HEK293 (cell line): ENCODE measurements around the gene SUSD6.

Source experiments
- FEZF1 ChIP-seq: fragments of 450-650 bp; formaldehyde crosslinking; IDR thresholded peaks from 2 replicates; pipeline ENCODE4 v1.5.1; 2016; ENCODE audit warnings: missing biosample characterization, missing genetic modification characterization
- KLF10 ChIP-seq: fragments of 450-650 bp; IDR thresholded peaks from 2 replicates; pipeline ENCODE4 v1.5.1; 2018; ENCODE audit warnings: missing biosample characterization, mild to moderate bottlenecking, missing genetic modification characterization
- KLF7 ChIP-seq: fragments of 450-650 bp; formaldehyde crosslinking; IDR thresholded peaks from 2 replicates; pipeline ENCODE4 v1.5.1; 2016; ENCODE audit warnings: missing biosample characterization, missing genetic modification characterization, borderline replicate concordance
- PATZ1 ChIP-seq: fragments of 450-650 bp; formaldehyde crosslinking; IDR thresholded peaks from 2 replicates; pipeline ENCODE4 v1.5.1; 2016; ENCODE audit warnings: missing biosample characterization, missing genetic modification characterization
- PRDM4 ChIP-seq: fragments of 450-650 bp; formaldehyde crosslinking; IDR thresholded peaks from 2 replicates; pipeline ENCODE4 v1.5.1; 2017; ENCODE audit warnings: missing biosample characterization, missing genetic modification characterization
- RBAK ChIP-seq: fragments of 450-650 bp; formaldehyde crosslinking; IDR thresholded peaks from 2 replicates; pipeline ENCODE4 v1.5.1; 2016; ENCODE audit warnings: missing biosample characterization, missing genetic modification characterization
- ZBTB1 ChIP-seq: fragments of 450-650 bp; formaldehyde crosslinking; IDR thresholded peaks from 2 replicates; pipeline ENCODE4 v1.5.1; 2016; ENCODE audit warnings: missing biosample characterization, missing genetic modification characterization
- ZBTB17 ChIP-seq: fragments of 450-650 bp; formaldehyde crosslinking; IDR thresholded peaks from 2 replicates; pipeline ENCODE4 v1.5.1; 2016; ENCODE audit warnings: missing biosample characterization, missing genetic modification characterization
- ZBTB21 ChIP-seq: fragments of 450-650 bp; formaldehyde crosslinking; IDR thresholded peaks from 2 replicates; pipeline ENCODE4 v1.5.1; 2017; ENCODE audit warnings: missing biosample characterization, missing genetic modification characterization
- ZNF114 ChIP-seq: fragments of 450-650 bp; formaldehyde crosslinking; IDR thresholded peaks from 2 replicates; pipeline ENCODE4 v1.5.0; 2017; ENCODE audit warnings: missing biosample characterization, missing genetic modification characterization
- ZNF169 ChIP-seq: fragments of 450-650 bp; formaldehyde crosslinking; IDR thresholded peaks from 2 replicates; pipeline ENCODE4 v1.5.1; 2016; ENCODE audit warnings: missing biosample characterization, missing genetic modification characterization
- ZNF2 ChIP-seq: fragments of 450-650 bp; formaldehyde crosslinking; IDR thresholded peaks from 2 replicates; pipeline ENCODE4 v1.5.1; 2016; ENCODE audit warnings: missing biosample characterization, missing genetic modification characterization
- ZNF202 ChIP-seq: fragments of 450-650 bp; formaldehyde crosslinking; IDR thresholded peaks from 2 replicates; pipeline ENCODE4 v1.5.1; 2016; ENCODE audit warnings: missing biosample characterization, missing genetic modification characterization, borderline replicate concordance
- ZNF211 ChIP-seq: fragments of 450-650 bp; formaldehyde crosslinking; IDR thresholded peaks from 2 replicates; pipeline ENCODE4 v1.5.1; 2016; ENCODE audit warnings: low read depth, missing biosample characterization, missing genetic modification characterization
- ZNF311 ChIP-seq: fragments of 450-650 bp; formaldehyde crosslinking; IDR thresholded peaks from 2 replicates; pipeline ENCODE4 v1.5.1; 2017; ENCODE audit warnings: missing biosample characterization, missing genetic modification characterization, borderline replicate concordance
- ZNF513 ChIP-seq: fragments of 450-650 bp; IDR thresholded peaks from 2 replicates; pipeline ENCODE4 v1.5.1; 2018; ENCODE audit warnings: missing biosample characterization, missing genetic modification characterization
- ZNF555 ChIP-seq: fragments of 450-650 bp; formaldehyde crosslinking; conservative IDR thresholded peaks from 2 replicates; pipeline ENCODE4 v1.5.1; 2017; ENCODE audit warnings: missing biosample characterization, mild to moderate bottlenecking, missing genetic modification characterization, inconsistent platforms
- ZNF571 ChIP-seq: fragments of 450-650 bp; formaldehyde crosslinking; IDR thresholded peaks from 2 replicates; pipeline ENCODE4 v1.5.0; 2017; ENCODE audit warnings: missing biosample characterization, missing genetic modification characterization
- ZNF610 ChIP-seq: fragments of 450-650 bp; formaldehyde crosslinking; IDR thresholded peaks from 2 replicates; pipeline ENCODE4 v1.5.1; 2016; ENCODE audit warnings: missing biosample characterization, missing genetic modification characterization, borderline replicate concordance
- ZNF629 ChIP-seq: fragments of 450-650 bp; formaldehyde crosslinking; IDR thresholded peaks from 2 replicates; pipeline ENCODE4 v1.5.1; 2017; ENCODE audit warnings: missing biosample characterization, missing genetic modification characterization
- ZNF776 ChIP-seq: fragments of 450-650 bp; formaldehyde crosslinking; IDR thresholded peaks from 2 replicates; pipeline ENCODE4 v1.5.0; 2017; ENCODE audit warnings: missing biosample characterization, missing genetic modification characterization, borderline replicate concordance
- ZNF785 ChIP-seq: fragments of 450-650 bp; formaldehyde crosslinking; IDR thresholded peaks from 2 replicates; pipeline ENCODE4 v1.5.1; 2016; ENCODE audit warnings: missing biosample characterization, missing genetic modification characterization
- ZNF791 ChIP-seq: fragments of 450-650 bp; formaldehyde crosslinking; IDR thresholded peaks from 2 replicates; pipeline ENCODE4 v1.5.1; 2016; ENCODE audit warnings: missing biosample characterization, missing genetic modification characterization
- ZXDB ChIP-seq: fragments of 450-650 bp; formaldehyde crosslinking; IDR thresholded peaks from 2 replicates; pipeline ENCODE4 v1.5.1; 2016; ENCODE audit warnings: missing biosample characterization, missing genetic modification characterization
- TF ChIP-seq, protein P1 (sequence below): fragments of 450-650 bp; formaldehyde crosslinking; IDR thresholded peaks from 2 replicates; pipeline ENCODE4 v1.5.1; 2016; ENCODE audit warnings: missing biosample characterization, missing genetic modification characterization
- TF ChIP-seq, protein P2 (sequence below): fragments of 450-650 bp; formaldehyde crosslinking; IDR thresholded peaks from 2 replicates; pipeline ENCODE4 v1.5.1; 2017; ENCODE audit warnings: missing biosample characterization, missing genetic modification characterization

SUSD6 gene

GRCh38 chr14:69574263-69574953 is 37.0 kb upstream of the SUSD6 start, which contains the start of gene CCDC177 (continued):
- TF ChIP-seq ZNF513 (tag by site-specific recombination) (no peak), ZBTB17 (tag by site-specific recombination) (peak; percentile 52), ZNF114 (tag by site-specific recombination) (no peak), ZBTB21 (tag by site-specific recombination) (no peak), FEZF1 (tag by site-specific recombination) (no peak), ZNF785 (tag by site-specific recombination) (no peak), ZNF776 (tag by site-specific recombination) (no peak), ZNF311 (tag by site-specific recombination) (no peak), ZNF202 (tag by site-specific recombination) (no peak), RBAK (tag by site-specific recombination) (no peak), ZNF2 (tag by site-specific recombination) (peak; percentile 69; the same call in 1 of the 2 replicates), ZNF169 (no peak), ZNF571 (tag by site-specific recombination) (no peak), ZBTB1 (no peak), ZNF629 (no peak), ZNF791 (tag by site-specific recombination) (no peak), ZXDB (peak; percentile 18; the same call in 1 of the 2 replicates), KLF7 (tag by site-specific recombination) (no peak), ZNF610 (tag by site-specific recombination) (no peak), ZNF555 (tag by site-specific recombination) (no peak), ZNF211 (tag by site-specific recombination) (no peak), PATZ1 (tag by site-specific recombination) (0 out of 2 replicates have a peak, but pooled peaks have one; percentile 48), KLF10 (tag by site-specific recombination) (no peak), PRDM4 (tag by site-specific recombination) (no peak)
- TF ChIP-seq, protein P1, sequence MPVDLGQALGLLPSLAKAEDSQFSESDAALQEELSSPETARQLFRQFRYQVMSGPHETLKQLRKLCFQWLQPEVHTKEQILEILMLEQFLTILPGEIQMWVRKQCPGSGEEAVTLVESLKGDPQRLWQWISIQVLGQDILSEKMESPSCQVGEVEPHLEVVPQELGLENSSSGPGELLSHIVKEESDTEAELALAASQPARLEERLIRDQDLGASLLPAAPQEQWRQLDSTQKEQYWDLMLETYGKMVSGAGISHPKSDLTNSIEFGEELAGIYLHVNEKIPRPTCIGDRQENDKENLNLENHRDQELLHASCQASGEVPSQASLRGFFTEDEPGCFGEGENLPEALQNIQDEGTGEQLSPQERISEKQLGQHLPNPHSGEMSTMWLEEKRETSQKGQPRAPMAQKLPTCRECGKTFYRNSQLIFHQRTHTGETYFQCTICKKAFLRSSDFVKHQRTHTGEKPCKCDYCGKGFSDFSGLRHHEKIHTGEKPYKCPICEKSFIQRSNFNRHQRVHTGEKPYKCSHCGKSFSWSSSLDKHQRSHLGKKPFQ (tag by site-specific recombination) = no peak
- TF ChIP-seq, protein P2, sequence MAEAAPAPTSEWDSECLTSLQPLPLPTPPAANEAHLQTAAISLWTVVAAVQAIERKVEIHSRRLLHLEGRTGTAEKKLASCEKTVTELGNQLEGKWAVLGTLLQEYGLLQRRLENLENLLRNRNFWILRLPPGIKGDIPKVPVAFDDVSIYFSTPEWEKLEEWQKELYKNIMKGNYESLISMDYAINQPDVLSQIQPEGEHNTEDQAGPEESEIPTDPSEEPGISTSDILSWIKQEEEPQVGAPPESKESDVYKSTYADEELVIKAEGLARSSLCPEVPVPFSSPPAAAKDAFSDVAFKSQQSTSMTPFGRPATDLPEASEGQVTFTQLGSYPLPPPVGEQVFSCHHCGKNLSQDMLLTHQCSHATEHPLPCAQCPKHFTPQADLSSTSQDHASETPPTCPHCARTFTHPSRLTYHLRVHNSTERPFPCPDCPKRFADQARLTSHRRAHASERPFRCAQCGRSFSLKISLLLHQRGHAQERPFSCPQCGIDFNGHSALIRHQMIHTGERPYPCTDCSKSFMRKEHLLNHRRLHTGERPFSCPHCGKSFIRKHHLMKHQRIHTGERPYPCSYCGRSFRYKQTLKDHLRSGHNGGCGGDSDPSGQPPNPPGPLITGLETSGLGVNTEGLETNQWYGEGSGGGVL (tag by site-specific recombination) = no peak
